Measurements from ENCODE around the gene TAC4. TPM values are rescaled to one million over a fixed set of nuclear protein-coding genes. Genes with fewer than 3 reads are reported as not detected.

Gene TAC4
- total and polyA plus RNA-seq, 10 donors, result not detected

DNA sequence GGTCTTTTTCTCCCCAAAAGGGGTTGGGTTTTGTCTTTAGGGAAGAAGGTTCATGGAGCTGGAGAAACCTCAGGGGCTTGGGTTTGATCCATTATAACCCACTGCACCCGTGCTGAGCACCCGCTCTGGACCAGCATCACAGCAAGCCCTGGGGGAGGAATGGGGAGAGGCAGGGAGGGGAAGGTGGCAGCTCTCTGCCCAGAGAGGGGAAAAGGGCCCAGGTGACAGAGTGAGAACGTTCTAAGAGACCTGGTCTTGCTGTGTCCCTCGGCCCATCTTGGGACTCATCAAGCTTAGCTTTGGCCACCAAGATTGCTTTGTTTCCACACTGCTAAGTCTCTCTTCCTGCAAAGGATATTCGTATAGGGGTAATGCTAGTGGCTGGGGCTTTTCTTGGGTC, 38.2 kb upstream of the TAC4 start:
- no peak overlapping the region for H3K4me3 ChIP-seq
- TF ChIP-seq POLR2A (IDR thresholded peaks at IDR 0.05), result no peak
- TF ChIP-seq, protein P1, sequence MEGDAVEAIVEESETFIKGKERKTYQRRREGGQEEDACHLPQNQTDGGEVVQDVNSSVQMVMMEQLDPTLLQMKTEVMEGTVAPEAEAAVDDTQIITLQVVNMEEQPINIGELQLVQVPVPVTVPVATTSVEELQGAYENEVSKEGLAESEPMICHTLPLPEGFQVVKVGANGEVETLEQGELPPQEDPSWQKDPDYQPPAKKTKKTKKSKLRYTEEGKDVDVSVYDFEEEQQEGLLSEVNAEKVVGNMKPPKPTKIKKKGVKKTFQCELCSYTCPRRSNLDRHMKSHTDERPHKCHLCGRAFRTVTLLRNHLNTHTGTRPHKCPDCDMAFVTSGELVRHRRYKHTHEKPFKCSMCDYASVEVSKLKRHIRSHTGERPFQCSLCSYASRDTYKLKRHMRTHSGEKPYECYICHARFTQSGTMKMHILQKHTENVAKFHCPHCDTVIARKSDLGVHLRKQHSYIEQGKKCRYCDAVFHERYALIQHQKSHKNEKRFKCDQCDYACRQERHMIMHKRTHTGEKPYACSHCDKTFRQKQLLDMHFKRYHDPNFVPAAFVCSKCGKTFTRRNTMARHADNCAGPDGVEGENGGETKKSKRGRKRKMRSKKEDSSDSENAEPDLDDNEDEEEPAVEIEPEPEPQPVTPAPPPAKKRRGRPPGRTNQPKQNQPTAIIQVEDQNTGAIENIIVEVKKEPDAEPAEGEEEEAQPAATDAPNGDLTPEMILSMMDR (IDR thresholded peaks at IDR 0.05 in 8 of 11, conservative IDR thresholded peaks at IDR 0.05 in 3 of 11), result no peak
- TF ChIP-seq POLR2AphosphoS5 (IDR thresholded peaks at IDR 0.05), result no peak
- peaks cover 0 to 10% (median 0%) of the 10 kb centered on the region in 6 donors for H3K4me1 ChIP-seq
- intact Hi-C loops (cut with DNase I; ENCODE audit: low total_unique reads), result no loop called here
- no peaks in the 10 kb centered on the region for H3K9me3 ChIP-seq
- H3K27me3 ChIP-seq (replicated peaks in 1 of 7), result peaks cover 0 to 97% (median 29%) of the 10 kb centered on the region in 7 donors
- DNase-seq, result no peak
- 75 to 78% (median 77%) methylated on average over 5 of the region's 5 CpGs for WGBS, 5 donors
- H3K36me3 ChIP-seq, result no peaks in the 10 kb centered on the region
- H3K27ac ChIP-seq, result no peak overlapping the region

DNA sequence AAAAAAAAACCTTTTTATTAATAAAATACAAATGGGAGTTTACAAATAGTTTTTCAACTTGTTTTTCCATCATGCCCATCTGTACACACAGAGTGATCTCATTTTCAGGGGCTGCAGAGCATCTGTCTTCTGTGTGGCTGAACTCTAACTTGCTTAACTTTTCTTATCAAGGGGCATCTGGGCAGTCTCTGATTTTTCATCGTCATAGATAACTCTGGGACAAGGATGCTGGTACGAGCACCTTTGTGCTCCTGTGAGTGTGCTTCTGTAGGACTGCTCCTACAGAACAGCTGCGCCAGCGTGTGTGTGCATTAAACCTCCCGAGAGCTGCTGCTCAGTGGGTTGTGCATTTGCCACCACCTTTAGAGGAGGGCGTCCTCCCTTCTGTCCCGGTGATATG, 34.6 kb upstream of the TAC4 start:
- H3K36me3 ChIP-seq, result no peaks in the 10 kb centered on the region
- no peak overlapping the region for H3K4me3 ChIP-seq
- H3K9me3 ChIP-seq, result no peaks in the 10 kb centered on the region
- H3K4me1 ChIP-seq, result peaks cover 6 to 14% (median 8%) of the 10 kb centered on the region in 6 donors
- 54 to 66% (median 61%) methylated on average over 7 of the region's 7 CpGs for WGBS, 5 donors
- H3K27me3 ChIP-seq (replicated peaks in 1 of 7), result peaks cover 0 to 97% (median 25%) of the 10 kb centered on the region in 7 donors
- TF ChIP-seq, protein P1 (IDR thresholded peaks at IDR 0.05 in 8 of 11, conservative IDR thresholded peaks at IDR 0.05 in 3 of 11), result no peak
- TF ChIP-seq POLR2AphosphoS5 (IDR thresholded peaks at IDR 0.05), result no peak
- TF ChIP-seq POLR2A (IDR thresholded peaks at IDR 0.05), result no peak
- no peak for DNase-seq
- H3K27ac ChIP-seq, result no peak overlapping the region
- intact Hi-C loops (cut with DNase I; ENCODE audit: low total_unique reads), result loop anchor here (5.0 kb wide), 1 partner anchor 115 kb away; the partner anchor contains the start of gene DLX3

DNA sequence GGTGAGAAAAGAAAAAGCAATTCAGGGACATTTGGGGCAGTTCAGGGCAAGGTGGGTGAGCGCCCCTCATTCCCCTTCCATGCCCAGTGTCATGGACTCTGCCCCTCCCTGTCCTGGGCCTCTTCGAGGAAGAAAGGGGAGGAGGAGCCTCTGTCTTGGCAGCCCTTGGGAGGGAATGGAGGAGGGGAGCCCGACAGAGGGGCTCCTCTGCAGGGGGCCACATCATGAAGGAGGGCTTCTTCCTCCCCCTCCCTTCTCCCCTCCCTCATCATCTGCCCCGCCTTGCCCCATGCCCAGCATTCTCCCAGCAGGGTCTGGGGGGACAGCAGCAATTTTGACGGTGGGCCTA, 33.2 kb upstream of the TAC4 start:
- DNase-seq, result no peak
- Histone ChIP-seq H3K27me3 (replicated peaks in 1 of 7) (peaks cover 0 to 91% (median 25%) of the 10 kb centered on the region in 7 donors), H3K9me3 (no peaks in the 10 kb centered on the region), H3K4me1 (peaks cover 6 to 14% (median 8%) of the 10 kb centered on the region in 6 donors), H3K4me3 (peak overlapping the region in 1 of 8 donors; percentile 43), H3K36me3 (no peaks in the 10 kb centered on the region), H3K27ac (no peak overlapping the region)
- intact Hi-C loops (cut with DNase I; ENCODE audit: low total_unique reads), result loop anchor here (5.0 kb wide), 1 partner anchor 116 kb away; the partner anchor contains the start of gene DLX3
- WGBS, 5 donors, result 26 to 36% (median 28%) methylated on average over 5 of the region's 5 CpGs
- TF ChIP-seq, protein P1 (IDR thresholded peaks at IDR 0.05 in 8 of 11, conservative IDR thresholded peaks at IDR 0.05 in 3 of 11), result no peak
- no peak for TF ChIP-seq POLR2AphosphoS5 (IDR thresholded peaks at IDR 0.05)
- no peak for TF ChIP-seq POLR2A (IDR thresholded peaks at IDR 0.05)

DNA sequence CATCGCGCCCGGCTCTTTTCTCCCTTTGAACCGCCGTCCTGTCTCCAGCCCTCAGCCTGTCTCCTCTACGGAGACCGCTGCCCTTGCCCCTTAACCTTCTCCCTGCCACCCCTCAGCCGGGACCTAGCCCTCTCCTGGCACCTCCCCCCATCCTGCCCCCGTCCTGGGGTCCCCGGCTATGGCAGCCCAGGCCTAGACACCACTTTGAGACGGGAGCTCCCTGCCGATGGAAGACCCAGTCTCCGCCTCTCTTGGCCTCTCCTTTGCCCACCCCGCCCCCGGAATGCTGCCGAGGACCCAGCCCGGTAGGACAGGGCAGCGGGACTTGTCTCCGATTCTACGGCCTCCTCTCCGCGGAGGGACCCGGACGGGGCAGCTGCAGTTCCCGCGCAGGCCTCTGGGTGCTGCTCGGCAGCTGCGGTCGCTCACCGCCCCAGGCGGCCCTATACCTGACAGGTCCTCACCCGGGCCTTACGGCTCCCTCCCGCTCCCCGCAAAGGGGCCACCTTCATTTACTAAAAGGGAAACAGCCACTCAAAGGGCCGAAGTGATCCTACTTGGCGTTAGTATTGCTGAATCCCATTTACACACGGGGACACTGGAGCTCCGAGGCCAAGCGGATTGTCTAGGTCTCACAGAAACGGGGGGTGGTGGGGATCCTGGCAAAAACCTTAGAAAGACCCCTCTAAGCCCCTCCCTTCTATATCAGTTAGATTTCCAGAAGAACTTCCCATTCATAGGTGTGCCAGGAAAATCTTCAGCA, 32.6 kb upstream of the TAC4 start:
- no peaks in the 10 kb centered on the region for H3K9me3 ChIP-seq
- H3K4me3 ChIP-seq, result peak overlapping the region in 1 of 8 donors; percentile 43
- no peak overlapping the region for H3K27ac ChIP-seq
- DNase-seq, result peak; percentile 92
- 5 to 14% (median 7%) methylated on average over 26 to 41 of the region's 41 CpGs for WGBS, 5 donors
- intact Hi-C loops (cut with DNase I; ENCODE audit: low total_unique reads), result loop anchor here (5.0 kb wide), 1 partner anchor 117 kb away; the partner anchor contains the start of gene DLX3
- no peaks in the 10 kb centered on the region for H3K36me3 ChIP-seq
- peak in 1 of 3 donors; percentile 17 for TF ChIP-seq POLR2AphosphoS5 (IDR thresholded peaks at IDR 0.05)
- TF ChIP-seq, protein P1 (IDR thresholded peaks at IDR 0.05 in 8 of 11, conservative IDR thresholded peaks at IDR 0.05 in 3 of 11), result peak; percentile 79 to 98 (median 95)
- TF ChIP-seq POLR2A (IDR thresholded peaks at IDR 0.05), result no peak
- peaks cover 6 to 14% (median 8%) of the 10 kb centered on the region in 6 donors for H3K4me1 ChIP-seq
- H3K27me3 ChIP-seq (replicated peaks in 1 of 7), result peaks cover 0 to 91% (median 25%) of the 10 kb centered on the region in 7 donors
